22Rv1 (cell line): Measurements from ENCODE around the gene EGFLAM.

Experiments
- CTCF ChIP-seq: fragments of 450-650 bp; IDR thresholded peaks from 2 replicates; pipeline ENCODE4 v1.5.1; 2017; ENCODE audit warnings: mild to moderate bottlenecking
- ZFX ChIP-seq: fragments of 450-650 bp; IDR thresholded peaks from 2 replicates; pipeline ENCODE4 v1.6.1; 2017; ENCODE audit warnings: antibody characterized with exemption, borderline replicate concordance

GRCh38 chr5:38434966-38435705 is 176.8 kb downstream of the EGFLAM start:
- TF ChIP-seq CTCF (no peak), ZFX (no peak)
